ENCODE results near the gene COL5A3.

Gene COL5A3

DNA sequence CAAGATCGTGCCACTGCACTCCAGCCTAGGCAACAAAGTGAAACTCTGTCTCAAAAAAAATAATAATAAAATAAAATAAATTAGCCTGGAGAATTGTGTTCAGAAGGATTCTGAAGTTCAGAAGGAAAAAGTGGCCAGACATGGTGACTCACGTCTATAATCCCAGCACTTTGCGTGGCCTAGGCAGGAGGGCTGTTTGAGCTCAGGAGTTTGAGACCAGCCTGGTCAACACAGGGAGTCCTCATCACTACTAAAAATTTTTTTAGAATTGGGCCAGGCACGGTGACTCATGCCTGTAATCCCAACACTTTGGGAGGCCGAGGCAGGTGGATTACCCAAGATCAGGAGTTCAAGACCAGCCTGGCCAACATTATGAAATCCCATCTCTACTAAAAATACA is 8.9 kb upstream of the COL5A3 start:
- Histone ChIP-seq H2AFZ (ENCODE audit: low read depth, low read length, severe bottlenecking) (no peak overlapping the region), H3K9me3 (ENCODE audit: insufficient read depth, low read length) (no peaks in the 10 kb centered on the region), H3K27ac (ENCODE audit: low read depth, low read length) (no peak overlapping the region), H3F3A (ENCODE audit: insufficient read depth) (no peaks in the 10 kb centered on the region), H3K4me2 (ENCODE audit: low read depth, low read length, poor library complexity, severe bottlenecking) (no peak overlapping the region), H3K27me3 (ENCODE audit: low read length) (no peaks in the 10 kb centered on the region), H3K9me2 (replicated peaks; ENCODE audit: insufficient read depth, low read length) (no peaks in the 10 kb centered on the region), H3K79me2 (ENCODE audit: insufficient read depth, low read length) (no peaks in the 10 kb centered on the region), H3K9ac (ENCODE audit: low read length) (no peak overlapping the region), H3K36me3 (ENCODE audit: low read length) (no peaks in the 10 kb centered on the region), H3K4me3 (ENCODE audit: insufficient read depth, low read length, poor library complexity, severe bottlenecking) (no peak overlapping the region), H4K20me1 (ENCODE audit: low read depth, low read length) (no peaks in the 10 kb centered on the region)
- TF ChIP-seq, protein P1, sequence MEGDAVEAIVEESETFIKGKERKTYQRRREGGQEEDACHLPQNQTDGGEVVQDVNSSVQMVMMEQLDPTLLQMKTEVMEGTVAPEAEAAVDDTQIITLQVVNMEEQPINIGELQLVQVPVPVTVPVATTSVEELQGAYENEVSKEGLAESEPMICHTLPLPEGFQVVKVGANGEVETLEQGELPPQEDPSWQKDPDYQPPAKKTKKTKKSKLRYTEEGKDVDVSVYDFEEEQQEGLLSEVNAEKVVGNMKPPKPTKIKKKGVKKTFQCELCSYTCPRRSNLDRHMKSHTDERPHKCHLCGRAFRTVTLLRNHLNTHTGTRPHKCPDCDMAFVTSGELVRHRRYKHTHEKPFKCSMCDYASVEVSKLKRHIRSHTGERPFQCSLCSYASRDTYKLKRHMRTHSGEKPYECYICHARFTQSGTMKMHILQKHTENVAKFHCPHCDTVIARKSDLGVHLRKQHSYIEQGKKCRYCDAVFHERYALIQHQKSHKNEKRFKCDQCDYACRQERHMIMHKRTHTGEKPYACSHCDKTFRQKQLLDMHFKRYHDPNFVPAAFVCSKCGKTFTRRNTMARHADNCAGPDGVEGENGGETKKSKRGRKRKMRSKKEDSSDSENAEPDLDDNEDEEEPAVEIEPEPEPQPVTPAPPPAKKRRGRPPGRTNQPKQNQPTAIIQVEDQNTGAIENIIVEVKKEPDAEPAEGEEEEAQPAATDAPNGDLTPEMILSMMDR (IDR thresholded peaks at IDR 0.05; ENCODE audit: insufficient read depth, low read length, poor library complexity, severe bottlenecking): no peak
- no peak for TF ChIP-seq EZH2phosphoT487 (conservative IDR thresholded peaks at IDR 0.05; ENCODE audit: low read length)

DNA sequence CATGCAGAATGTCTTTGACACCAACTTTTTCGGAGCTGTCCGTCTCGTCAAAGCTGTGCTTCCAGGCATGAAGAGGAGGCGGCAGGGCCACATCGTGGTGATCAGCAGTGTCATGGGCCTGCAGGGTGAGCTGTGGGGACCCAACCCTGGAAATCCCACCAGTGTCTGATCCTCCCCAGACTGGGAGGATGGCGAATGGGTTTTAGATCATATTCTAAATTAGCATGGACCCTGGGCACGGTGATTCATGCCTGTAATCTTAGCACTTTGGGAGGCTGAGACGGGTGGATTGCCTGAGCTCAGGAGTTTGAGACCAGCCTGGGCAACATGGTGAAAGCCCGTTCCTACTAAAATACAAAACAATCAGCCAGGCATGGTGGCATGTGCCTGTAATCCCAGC is 8.5 kb upstream of the COL5A3 start:
- H3K36me3 ChIP-seq (ENCODE audit: low read length): no peaks in the 10 kb centered on the region
- H3F3A ChIP-seq (ENCODE audit: insufficient read depth): no peaks in the 10 kb centered on the region
- H3K27me3 ChIP-seq (ENCODE audit: low read length): no peaks in the 10 kb centered on the region
- no peak overlapping the region for H3K27ac ChIP-seq (ENCODE audit: low read depth, low read length)
- H3K9ac ChIP-seq (ENCODE audit: low read length): no peak overlapping the region
- H4K20me1 ChIP-seq (ENCODE audit: low read depth, low read length): no peaks in the 10 kb centered on the region
- H3K4me2 ChIP-seq (ENCODE audit: low read depth, low read length, poor library complexity, severe bottlenecking): no peak overlapping the region
- H3K9me3 ChIP-seq (ENCODE audit: insufficient read depth, low read length): no peaks in the 10 kb centered on the region
- H3K9me2 ChIP-seq (replicated peaks; ENCODE audit: insufficient read depth, low read length): no peaks in the 10 kb centered on the region
- TF ChIP-seq, protein P1 (IDR thresholded peaks at IDR 0.05; ENCODE audit: insufficient read depth, low read length, poor library complexity, severe bottlenecking): no peak
- no peak for TF ChIP-seq EZH2phosphoT487 (conservative IDR thresholded peaks at IDR 0.05; ENCODE audit: low read length)
- no peak overlapping the region for H3K4me3 ChIP-seq (ENCODE audit: insufficient read depth, low read length, poor library complexity, severe bottlenecking)
- no peaks in the 10 kb centered on the region for H3K79me2 ChIP-seq (ENCODE audit: insufficient read depth, low read length)
- no peak overlapping the region for H2AFZ ChIP-seq (ENCODE audit: low read depth, low read length, severe bottlenecking)

DNA sequence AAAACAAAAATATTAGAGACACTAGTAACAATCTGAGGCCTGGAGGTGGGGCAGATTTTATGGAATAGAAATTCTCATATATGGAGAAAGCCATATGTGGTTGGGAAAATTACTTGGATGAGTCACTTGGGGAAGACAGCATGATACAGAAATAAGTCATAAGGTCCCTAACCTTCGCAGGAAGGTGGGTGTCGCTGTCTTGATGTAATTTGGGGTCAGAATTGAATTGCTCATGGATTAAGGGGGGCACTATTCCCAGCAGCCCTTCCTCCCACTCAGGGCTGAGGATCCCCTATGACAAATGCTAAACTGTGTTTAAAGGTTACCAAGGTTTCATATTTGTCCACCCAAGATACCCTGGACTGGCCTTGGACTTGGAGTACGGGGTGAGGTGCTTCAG is 8.0 kb upstream of the COL5A3 start:
- no peak overlapping the region for H3K9ac ChIP-seq (ENCODE audit: low read length)
- H4K20me1 ChIP-seq (ENCODE audit: low read depth, low read length): no peaks in the 10 kb centered on the region
- H3K9me3 ChIP-seq (ENCODE audit: insufficient read depth, low read length): no peaks in the 10 kb centered on the region
- no peak overlapping the region for H3K4me2 ChIP-seq (ENCODE audit: low read depth, low read length, poor library complexity, severe bottlenecking)
- H3K79me2 ChIP-seq (ENCODE audit: insufficient read depth, low read length): no peaks in the 10 kb centered on the region
- H3K4me3 ChIP-seq (ENCODE audit: insufficient read depth, low read length, poor library complexity, severe bottlenecking): no peak overlapping the region
- H3K36me3 ChIP-seq (ENCODE audit: low read length): no peaks in the 10 kb centered on the region
- H3K27ac ChIP-seq (ENCODE audit: low read depth, low read length): no peak overlapping the region
- H3F3A ChIP-seq (ENCODE audit: insufficient read depth): no peaks in the 10 kb centered on the region
- TF ChIP-seq, protein P1 (IDR thresholded peaks at IDR 0.05; ENCODE audit: insufficient read depth, low read length, poor library complexity, severe bottlenecking): no peak
- TF ChIP-seq EZH2phosphoT487 (conservative IDR thresholded peaks at IDR 0.05; ENCODE audit: low read length): no peak
- H3K27me3 ChIP-seq (ENCODE audit: low read length): no peaks in the 10 kb centered on the region
- no peaks in the 10 kb centered on the region for H3K9me2 ChIP-seq (replicated peaks; ENCODE audit: insufficient read depth, low read length)
- H2AFZ ChIP-seq (ENCODE audit: low read depth, low read length, severe bottlenecking): no peak overlapping the region

Data from SU-DHL-6 (cell line).